Neuronal stem cell (in vitro differentiated cells): ENCODE data around the gene NEU3.
A peak's percentile ranks its signal among the peaks of the same experiment; 100 is the strongest.

Experiments
- DNase-seq: peaks from one replicate; pipeline ENCODE4 v3.0.0-alpha.2; 2013; ENCODE audit warnings: low spot score
- H2AFZ ChIP-seq: one replicate; pipeline ENCODE4 v1.6.1; 2013; ENCODE audit warnings: mild to moderate bottlenecking, low read length, inconsistent platforms
- H2AK5ac ChIP-seq: 2 replicates; pipeline ENCODE4 v1.6.1; 2013; ENCODE audit warnings: low read depth, mild to moderate bottlenecking, inconsistent platforms, low read length, moderate library complexity, mixed read lengths
- H2BK120ac ChIP-seq: 2 replicates; pipeline ENCODE4 v1.6.1; 2013; ENCODE audit warnings: low read depth, mild to moderate bottlenecking, inconsistent platforms, low read length, moderate library complexity, mixed read lengths
- H2BK12ac ChIP-seq: one replicate; pipeline ENCODE4 v1.6.1; 2013; ENCODE audit warnings: low read length, inconsistent platforms
- H2BK15ac ChIP-seq: 2 replicates; pipeline ENCODE4 v1.6.1; 2013; ENCODE audit warnings: mild to moderate bottlenecking, low read length, inconsistent platforms, mixed read lengths
- H2BK5ac ChIP-seq: one replicate; pipeline ENCODE4 v1.6.1; 2013; ENCODE audit warnings: inconsistent platforms, mild to moderate bottlenecking, low read length, moderate library complexity
- H3K14ac ChIP-seq: one replicate; pipeline ENCODE4 v1.6.1; 2013; ENCODE audit warnings: low read length, inconsistent platforms
- H3K18ac ChIP-seq: 2 replicates; pipeline ENCODE4 v1.6.1; 2013; ENCODE audit warnings: low read length, inconsistent platforms
- H3K23ac ChIP-seq: 2 replicates; pipeline ENCODE4 v1.6.1; 2013; ENCODE audit warnings: low read depth, mild to moderate bottlenecking, mixed read lengths, low read length, inconsistent platforms; ENCODE audit not compliant: poor library complexity
- H3K27ac ChIP-seq: replicated peaks from 3 replicates; pipeline ENCODE4 v1.5.1; 2013; ENCODE audit warnings: low read length, inconsistent platforms
- H3K27me3 ChIP-seq, 3 experiments: 2 replicates each; pipeline ENCODE4 v1.6.1; 2013; ENCODE audit warnings: low read length in 3 of 3, mild to moderate bottlenecking in 2 of 3, inconsistent platforms in 1 of 3, low read depth in 1 of 3, mixed read lengths in 1 of 3, moderate library complexity in 1 of 3; ENCODE audit not compliant: control insufficient read depth in 3 of 3, insufficient read depth in 3 of 3
- H3K36me3 ChIP-seq, 2 donors: replicated peaks in 1 of 2; 2 replicates each; pipeline ENCODE4 v1.6.1; 2013; ENCODE audit warnings: low read length in 2 of 2; ENCODE audit not compliant: control insufficient read depth in 2 of 2, insufficient read depth in 2 of 2
- H3K4ac ChIP-seq: 2 replicates; pipeline ENCODE4 v1.6.1; 2013; ENCODE audit warnings: inconsistent platforms, mild to moderate bottlenecking, low read length, moderate library complexity
- H3K4me1 ChIP-seq, 2 donors: 1 replicate in 1 of 2; 2 replicates in 1 of 2; pipeline ENCODE4 v1.6.1; 2013; ENCODE audit warnings: low read length in 2 of 2, low read depth in 1 of 2; ENCODE audit not compliant: control insufficient read depth in 2 of 2, insufficient read depth in 1 of 2
- H3K4me2 ChIP-seq: one replicate; pipeline ENCODE4 v1.6.1; 2013; ENCODE audit warnings: mild to moderate bottlenecking, low read length, inconsistent platforms; ENCODE audit not compliant: insufficient read depth, poor library complexity, severe bottlenecking
- H3K4me3 ChIP-seq, 2 donors: 2 replicates each; pipeline ENCODE4 v1.5.1; 2013; ENCODE audit warnings: low read length in 2 of 2, mild to moderate bottlenecking in 2 of 2, inconsistent platforms in 1 of 2, moderate library complexity in 1 of 2
- H3K79me1 ChIP-seq: one replicate; pipeline ENCODE4 v1.6.1; 2013; ENCODE audit warnings: low read depth, mild to moderate bottlenecking, inconsistent platforms, low read length, moderate library complexity
- H3K9ac ChIP-seq: one replicate; pipeline ENCODE4 v1.6.1; 2013; ENCODE audit warnings: mild to moderate bottlenecking, low read depth, low read length, inconsistent platforms; ENCODE audit not compliant: poor library complexity
- H3K9me3 ChIP-seq, 2 donors: replicated peaks in 1 of 2; 2 replicates each; pipeline versions ENCODE3 to v1.6.1; 2013; ENCODE audit warnings: low read length in 2 of 2, mild to moderate bottlenecking in 2 of 2, inconsistent platforms in 1 of 2, low read depth in 1 of 2, mixed read lengths in 1 of 2, moderate library complexity in 1 of 2; ENCODE audit not compliant: control insufficient read depth in 2 of 2, insufficient read depth in 1 of 2
- H4K8ac ChIP-seq: one replicate; pipeline ENCODE4 v1.6.1; 2013; ENCODE audit warnings: low read depth, mild to moderate bottlenecking, inconsistent platforms, low read length, moderate library complexity
- H4K91ac ChIP-seq: one replicate; pipeline ENCODE4 v1.6.1; 2013; ENCODE audit warnings: low read length, low read depth, mild to moderate bottlenecking, inconsistent platforms; ENCODE audit not compliant: poor library complexity
- WGBS, 2 donors: extraction: QIAGEN DNeasy Blood & Tissue Kit; methylation state at CpG; one replicate each; pipeline ENCODE4 v1.1.7; 2013; ENCODE audit warnings: missing lambda C conversion rate in 2 of 2, mixed read lengths in 1 of 2; ENCODE audit not compliant: insufficient read length in 2 of 2, insufficient replicate concordance in 1 of 2; ENCODE audit errors: extremely low coverage in 2 of 2; 5-methylcytosine and 5-hydroxymethylcytosine counted together

The NEU3 gene

DNA sequence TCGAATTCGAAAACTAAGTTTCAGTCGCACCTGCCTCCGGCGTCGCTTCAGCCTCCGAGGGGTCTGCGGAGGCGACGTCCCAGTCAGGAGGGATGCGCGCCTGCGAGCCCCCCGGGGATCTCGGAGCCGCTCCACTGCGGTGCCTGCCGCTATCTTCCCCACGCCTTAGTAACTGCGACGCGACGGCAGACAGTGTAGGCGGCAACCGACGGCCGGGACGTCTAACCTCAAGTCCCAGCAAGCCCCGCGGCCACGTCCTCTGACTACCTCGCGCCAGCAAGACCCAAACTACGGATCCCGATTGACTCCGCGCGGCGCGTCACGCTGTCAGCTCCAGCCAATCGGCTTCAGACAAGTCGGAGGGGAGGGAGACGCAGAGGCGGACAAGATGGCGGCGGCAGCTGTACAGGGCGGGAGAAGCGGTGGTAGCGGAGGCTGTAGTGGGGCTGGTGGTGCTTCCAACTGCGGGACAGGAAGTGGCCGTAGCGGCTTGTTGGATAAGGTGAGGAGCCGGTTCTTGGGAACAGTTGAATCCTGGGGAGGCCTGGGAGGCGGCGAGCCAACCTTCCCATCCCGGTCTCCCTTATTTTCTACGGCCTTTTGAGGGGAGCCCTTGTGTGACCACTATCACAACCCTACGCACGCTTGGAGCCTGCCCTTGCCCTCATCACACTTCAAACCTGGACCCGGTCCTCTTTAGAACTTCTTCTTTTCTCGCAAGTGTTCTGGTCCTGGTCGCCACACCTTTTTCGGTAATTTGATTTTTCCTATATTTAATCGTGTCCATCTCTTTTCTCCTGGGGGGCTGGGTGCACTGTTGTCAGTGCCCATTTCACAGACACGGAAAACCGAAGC lies 39.6 kb upstream of the NEU3 start, which contains the start of the genes SPCS2 and XRRA1:
Gene SPCS2 (plus strand): TSS at position 369 of the 855 bp plus-strand sequence. CDS start 20 bp downstream, at position 389.
Gene XRRA1 (minus strand): TSS at position 194 of the 855 bp plus-strand sequence. CDS start 8,213 bp downstream, outside the sequence.
- Histone ChIP-seq H4K8ac (peak within 1 kb of the TSS; percentile 24), H3K14ac (no peak within 1 kb of the TSS), H4K91ac (peak within 1 kb of the TSS; percentile 3), H3K23ac (peak within 1 kb of the TSS; percentile 97), H2BK5ac (peak within 1 kb of the TSS; percentile 19), H3K4me2 (peak within 1 kb of the TSS; percentile 81), H3K4me3 (peak within 1 kb of the TSS; percentile 92 to 94), H3K18ac (peak within 1 kb of the TSS; percentile 97), H3K4me1 (peaks cover 5% of the 10 kb centered on the region in 2 donors), H3K9me3 (no peaks in the 10 kb centered on the region), H3K79me1 (peaks cover under 1% of the 10 kb centered on the region), H2BK15ac (peak within 1 kb of the TSS; percentile 63), H3K4ac (no peak within 1 kb of the TSS), H3K9ac (peak within 1 kb of the TSS; percentile 80), H2AFZ (peak within 1 kb of the TSS; percentile 94), H3K36me3 (peaks cover 3 to 29% of the 10 kb centered on the region in 2 donors), H2BK120ac (no peak within 1 kb of the TSS), H2BK12ac (no peak within 1 kb of the TSS), H3K27me3 (no peaks in the 10 kb centered on the region), H3K27ac (peak within 1 kb of the TSS; percentile 6), H2AK5ac (no peak within 1 kb of the TSS)
- WGBS, 2 donors = no CpG with 5 or more reads among the region's 67 CpGs
- peak; percentile 94 for DNase-seq

DNA sequence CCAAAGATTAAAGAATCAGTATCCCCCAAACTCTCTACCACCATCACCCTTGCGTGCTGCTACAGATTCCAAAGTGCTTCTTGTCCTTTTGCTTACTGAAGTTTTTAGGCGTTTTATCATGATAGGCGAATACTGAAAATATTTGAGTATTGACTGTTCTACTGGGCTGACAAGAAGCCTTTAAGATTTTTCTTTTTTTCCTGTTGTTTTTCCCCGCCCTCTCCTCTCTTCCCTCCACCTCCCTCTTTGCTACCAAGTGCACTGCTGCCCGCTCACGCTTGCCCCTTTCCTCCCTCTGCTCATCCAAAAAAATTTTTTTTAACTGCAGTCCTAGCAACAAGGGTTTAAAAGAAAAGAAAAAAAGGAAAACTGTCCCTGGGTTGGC lies 39.0 kb upstream of the NEU3 start:
- H4K91ac ChIP-seq = no peak overlapping the region
- peak overlapping the region; percentile 92 to 94 for H3K4me3 ChIP-seq
- peaks cover 2% of the 10 kb centered on the region for H3K79me1 ChIP-seq
- no peak overlapping the region for H2BK12ac ChIP-seq
- no peak overlapping the region for H3K18ac ChIP-seq
- no peak overlapping the region for H4K8ac ChIP-seq
- H3K9ac ChIP-seq = no peak overlapping the region
- no CpG with 5 or more reads among the region's 6 CpGs for WGBS, 2 donors
- H2BK5ac ChIP-seq = no peak overlapping the region
- H2AK5ac ChIP-seq = no peak overlapping the region
- H3K9me3 ChIP-seq = peaks cover 0 to 2% of the 10 kb centered on the region in 2 donors
- H3K4me2 ChIP-seq = peak overlapping the region; percentile 56
- peaks cover 6 to 35% of the 10 kb centered on the region in 2 donors for H3K36me3 ChIP-seq
- no peak overlapping the region for H3K23ac ChIP-seq
- H3K4me1 ChIP-seq = peaks cover 5% of the 10 kb centered on the region in 2 donors
- peak overlapping the region; percentile 94 for H2AFZ ChIP-seq
- no peak for DNase-seq
- H3K4ac ChIP-seq = no peak overlapping the region
- no peak overlapping the region for H3K14ac ChIP-seq
- no peak overlapping the region for H2BK120ac ChIP-seq
- no peak overlapping the region for H3K27ac ChIP-seq
- H2BK15ac ChIP-seq = no peak overlapping the region
- H3K27me3 ChIP-seq = no peaks in the 10 kb centered on the region

DNA sequence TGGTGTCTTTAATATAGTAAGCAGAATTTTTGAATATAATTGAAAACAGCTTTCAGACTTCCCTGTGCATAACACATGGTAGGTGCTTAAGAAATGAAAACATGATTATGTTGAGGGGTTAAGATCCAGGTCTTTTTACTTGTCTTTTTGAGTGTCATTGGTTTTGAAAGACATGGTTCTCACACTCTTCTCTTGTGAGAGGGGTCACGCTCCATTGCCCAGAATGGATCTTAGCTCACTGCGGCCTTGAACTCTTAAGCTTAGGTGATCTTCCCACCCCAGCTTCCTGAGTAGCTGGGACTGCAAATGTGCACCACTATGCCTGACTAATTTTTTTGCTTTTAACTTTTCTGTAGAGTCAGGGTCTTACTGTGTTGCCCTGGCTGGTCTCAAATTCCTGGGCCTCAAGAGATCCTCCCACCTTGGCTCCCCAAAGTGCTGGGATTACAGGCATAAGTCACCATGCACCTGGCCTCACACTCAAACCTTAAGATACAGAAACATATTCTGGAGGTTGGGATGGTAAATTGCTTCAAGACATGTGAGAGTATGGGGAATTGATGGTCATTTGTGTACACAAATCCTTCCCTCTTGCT lies 38.3 kb upstream of the NEU3 start:
- H2AK5ac ChIP-seq = no peak overlapping the region
- H3K27ac ChIP-seq = no peak overlapping the region
- H3K4ac ChIP-seq = no peak overlapping the region
- no peaks in the 10 kb centered on the region for H3K27me3 ChIP-seq
- H4K8ac ChIP-seq = no peak overlapping the region
- H3K4me1 ChIP-seq = peaks cover 5% of the 10 kb centered on the region in 2 donors
- H3K23ac ChIP-seq = no peak overlapping the region
- H3K36me3 ChIP-seq = peaks cover 6 to 42% of the 10 kb centered on the region in 2 donors
- no peak overlapping the region for H3K18ac ChIP-seq
- H2BK15ac ChIP-seq = no peak overlapping the region
- no peak overlapping the region for H2BK5ac ChIP-seq
- H3K9ac ChIP-seq = no peak overlapping the region
- WGBS, 2 donors = no CpG with 5 or more reads among the region's 2 CpGs
- peaks cover 0 to 2% of the 10 kb centered on the region in 2 donors for H3K9me3 ChIP-seq
- no peak overlapping the region for H4K91ac ChIP-seq
- no peak overlapping the region for H3K4me2 ChIP-seq
- no peak overlapping the region for H3K14ac ChIP-seq
- no peak overlapping the region for H2BK120ac ChIP-seq
- peak overlapping the region in 1 of 2 donors; percentile 94 for H3K4me3 ChIP-seq
- no peak for DNase-seq
- no peak overlapping the region for H2AFZ ChIP-seq
- no peak overlapping the region for H2BK12ac ChIP-seq
- peaks cover 2% of the 10 kb centered on the region for H3K79me1 ChIP-seq

DNA sequence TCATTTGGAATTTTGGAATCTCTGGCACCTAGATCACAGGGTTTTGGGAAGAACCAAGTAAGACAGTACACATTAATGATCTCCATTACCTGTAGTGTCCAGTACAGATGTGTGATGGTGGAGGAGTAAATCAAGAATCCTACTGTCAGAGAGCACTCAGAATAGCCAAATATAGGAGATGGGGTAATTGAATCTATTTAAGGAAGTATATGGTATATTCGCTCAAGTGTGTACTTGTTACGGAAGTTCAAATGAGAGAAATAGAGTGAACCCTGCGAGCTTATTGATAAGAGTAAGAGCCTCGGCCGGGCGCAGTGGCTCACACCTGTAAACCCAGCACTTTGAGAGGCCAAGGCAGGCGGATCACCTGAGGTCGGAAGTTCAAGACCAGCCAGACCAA lies 37.5 kb upstream of the NEU3 start:
- no peak overlapping the region for H2BK15ac ChIP-seq
- H3K4me1 ChIP-seq = peaks cover 5% of the 10 kb centered on the region in 2 donors
- DNase-seq = no peak
- H3K9ac ChIP-seq = no peak overlapping the region
- no peak overlapping the region for H2BK12ac ChIP-seq
- H3K4me3 ChIP-seq = no peak overlapping the region
- no peak overlapping the region for H3K23ac ChIP-seq
- no CpG with 5 or more reads among the region's 8 CpGs for WGBS, 2 donors
- H2AFZ ChIP-seq = no peak overlapping the region
- H2BK120ac ChIP-seq = no peak overlapping the region
- no peak overlapping the region for H3K18ac ChIP-seq
- H3K4me2 ChIP-seq = no peak overlapping the region
- no peak overlapping the region for H4K8ac ChIP-seq
- no peaks in the 10 kb centered on the region for H3K27me3 ChIP-seq
- H3K14ac ChIP-seq = no peak overlapping the region
- H2BK5ac ChIP-seq = no peak overlapping the region
- peaks cover 0 to 2% of the 10 kb centered on the region in 2 donors for H3K9me3 ChIP-seq
- H3K36me3 ChIP-seq = peaks cover 6 to 42% of the 10 kb centered on the region in 2 donors
- H3K4ac ChIP-seq = no peak overlapping the region
- peaks cover 2% of the 10 kb centered on the region for H3K79me1 ChIP-seq
- no peak overlapping the region for H3K27ac ChIP-seq
- H2AK5ac ChIP-seq = no peak overlapping the region
- H4K91ac ChIP-seq = no peak overlapping the region
